WERI-Rb-1 (cell line): Measurements from ENCODE around the gene TNS1.

ENCODE experiments used
- DNase-seq: peaks from one replicate; pipeline ENCODE4 v3.0.0-alpha.2; 2020
- H3K27ac ChIP-seq: fragments of 250-450 bp; sonication (Bioruptor Pico); 2 replicates; pipeline ENCODE4 v1.5.1; 2020; ENCODE audit warnings: mild to moderate bottlenecking, moderate library complexity
- H3K27me3 ChIP-seq: fragments of 250-450 bp; sonication (Bioruptor Pico); 2 replicates; pipeline ENCODE4 v1.5.1; 2021; ENCODE audit warnings: mild to moderate bottlenecking, low read depth, moderate library complexity; ENCODE audit not compliant: insufficient read depth, severe bottlenecking
- H3K36me3 ChIP-seq: fragments of 250-450 bp; sonication (Bioruptor Pico); 2 replicates; pipeline ENCODE4 v1.5.1; 2020; ENCODE audit warnings: mild to moderate bottlenecking, moderate library complexity
- H3K4me3 ChIP-seq: 2 replicates; pipeline ENCODE4 v1.5.1; 2011; ENCODE audit warnings: low read depth, mild to moderate bottlenecking, control low read depth, low read length
- H3K9me3 ChIP-seq: fragments of 250-450 bp; sonication (Bioruptor Pico); 2 replicates; pipeline ENCODE4 v1.5.1; 2021; ENCODE audit warnings: mild to moderate bottlenecking, moderate library complexity; ENCODE audit not compliant: severe bottlenecking
- TF ChIP-seq, protein P1 (sequence below): IDR thresholded peaks from 2 replicates; pipeline ENCODE4 v1.5.1; 2011; ENCODE audit warnings: low read depth, mild to moderate bottlenecking, control low read depth, inconsistent platforms, low read length

TNS1 gene

DNA sequence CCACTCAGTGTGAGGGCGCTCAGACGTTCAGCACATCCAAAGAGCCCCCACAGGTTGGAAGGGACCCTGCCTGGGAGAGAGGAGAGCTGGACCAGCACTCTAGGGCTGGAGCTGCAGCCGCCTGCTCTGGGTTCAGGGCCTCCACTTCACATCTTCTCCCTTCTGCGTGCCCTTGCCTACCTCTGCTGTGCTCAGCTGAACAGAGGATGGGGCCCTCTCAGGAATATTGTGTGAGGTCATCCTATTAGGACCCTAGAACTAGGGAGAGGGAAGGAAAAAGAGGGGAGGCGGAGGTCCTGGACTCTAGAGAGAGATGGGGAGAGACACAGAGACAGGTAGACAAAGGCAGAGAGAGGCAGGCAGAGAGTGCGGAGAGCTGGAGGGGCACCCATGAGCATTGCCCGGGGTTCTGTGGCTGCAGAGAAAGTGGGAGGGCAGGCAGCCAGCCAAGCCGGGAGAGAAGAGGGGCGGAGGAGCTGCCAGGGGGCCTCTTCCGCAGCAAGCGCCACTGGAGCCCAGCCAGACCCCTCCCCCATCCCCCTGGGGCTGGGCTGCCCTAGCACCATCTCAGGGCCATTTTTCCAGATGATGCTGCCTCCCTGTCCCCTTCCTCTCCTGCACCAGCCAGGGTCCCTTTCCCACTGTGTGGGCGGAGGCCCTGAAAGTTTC is 8.3 kb upstream of the TNS1 start:
- Histone ChIP-seq H3K36me3 (no peaks in the 10 kb centered on the region), H3K27ac (no peak overlapping the region), H3K4me3 (no peak overlapping the region), H3K27me3 (peaks cover 10% of the 10 kb centered on the region), H3K9me3 (no peaks in the 10 kb centered on the region)
- no peak for DNase-seq
- TF ChIP-seq, protein P1, sequence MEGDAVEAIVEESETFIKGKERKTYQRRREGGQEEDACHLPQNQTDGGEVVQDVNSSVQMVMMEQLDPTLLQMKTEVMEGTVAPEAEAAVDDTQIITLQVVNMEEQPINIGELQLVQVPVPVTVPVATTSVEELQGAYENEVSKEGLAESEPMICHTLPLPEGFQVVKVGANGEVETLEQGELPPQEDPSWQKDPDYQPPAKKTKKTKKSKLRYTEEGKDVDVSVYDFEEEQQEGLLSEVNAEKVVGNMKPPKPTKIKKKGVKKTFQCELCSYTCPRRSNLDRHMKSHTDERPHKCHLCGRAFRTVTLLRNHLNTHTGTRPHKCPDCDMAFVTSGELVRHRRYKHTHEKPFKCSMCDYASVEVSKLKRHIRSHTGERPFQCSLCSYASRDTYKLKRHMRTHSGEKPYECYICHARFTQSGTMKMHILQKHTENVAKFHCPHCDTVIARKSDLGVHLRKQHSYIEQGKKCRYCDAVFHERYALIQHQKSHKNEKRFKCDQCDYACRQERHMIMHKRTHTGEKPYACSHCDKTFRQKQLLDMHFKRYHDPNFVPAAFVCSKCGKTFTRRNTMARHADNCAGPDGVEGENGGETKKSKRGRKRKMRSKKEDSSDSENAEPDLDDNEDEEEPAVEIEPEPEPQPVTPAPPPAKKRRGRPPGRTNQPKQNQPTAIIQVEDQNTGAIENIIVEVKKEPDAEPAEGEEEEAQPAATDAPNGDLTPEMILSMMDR: no peak

DNA sequence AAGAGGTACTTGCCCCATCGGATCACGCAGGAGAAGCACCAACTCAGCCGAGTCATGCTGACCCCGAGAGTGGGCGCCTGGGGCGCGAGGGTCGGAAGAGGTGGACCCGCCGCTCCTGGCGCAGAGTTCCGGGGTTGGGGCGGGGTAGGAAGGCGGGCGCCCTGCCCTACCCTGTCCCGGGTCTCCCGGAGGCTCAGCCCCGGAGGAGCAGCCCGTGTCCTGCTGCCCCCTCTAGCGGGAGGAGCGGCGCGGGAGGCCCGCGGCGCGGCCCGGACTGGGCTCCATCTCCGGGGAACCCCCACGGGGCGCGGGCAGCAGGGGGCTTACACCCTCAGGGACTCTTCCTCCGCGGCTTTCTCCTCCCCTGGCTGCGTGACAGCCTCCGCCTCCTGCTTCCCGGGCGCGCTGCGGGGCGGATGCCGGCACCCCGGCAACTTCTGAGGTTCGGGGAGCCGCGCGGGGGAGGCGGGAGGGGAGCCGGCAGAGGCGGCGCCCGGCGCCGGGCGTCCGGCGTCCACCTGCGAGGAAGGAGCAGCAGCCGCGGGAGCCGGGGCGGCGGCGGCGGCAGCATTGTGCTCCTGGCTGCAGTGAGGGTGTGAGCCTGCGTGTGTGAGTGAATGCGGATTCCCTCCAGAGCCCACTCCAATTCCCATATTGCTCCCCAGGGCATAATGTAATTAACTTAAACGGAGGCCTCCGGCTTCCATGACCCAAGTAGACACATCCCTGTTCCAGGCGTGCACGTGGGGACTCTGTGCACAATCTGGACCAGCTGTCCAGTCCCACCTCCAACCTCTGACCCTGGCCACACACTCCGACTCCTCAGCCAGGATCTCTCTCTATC is 7.6 kb upstream of the TNS1 start:
- DNase-seq: peak; percentile 57
- Histone ChIP-seq H3K9me3 (no peaks in the 10 kb centered on the region), H3K36me3 (no peaks in the 10 kb centered on the region), H3K27ac (no peak overlapping the region), H3K4me3 (peak overlapping the region; percentile 45), H3K27me3 (peaks cover 10% of the 10 kb centered on the region)
- TF ChIP-seq, protein P1: peak; percentile 58

DNA sequence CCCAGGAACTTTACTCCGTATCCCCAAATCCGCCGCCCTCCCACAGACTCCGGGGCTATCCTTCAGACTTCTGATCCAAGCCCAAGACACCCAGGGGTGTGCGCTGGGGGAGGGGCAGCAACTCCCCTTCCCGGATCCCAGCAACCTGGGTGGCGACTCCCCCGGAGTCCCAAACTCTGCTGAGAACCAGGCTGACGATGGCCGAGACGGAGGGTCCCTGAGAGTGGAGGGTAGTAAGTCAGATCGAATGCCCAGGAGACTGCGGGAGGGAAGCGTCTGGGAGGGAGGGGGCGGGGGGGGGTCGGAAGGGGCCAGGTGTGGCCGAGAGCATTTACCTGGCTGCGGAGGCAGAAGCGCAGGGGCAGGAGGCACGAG is 7.0 kb upstream of the TNS1 start:
- no peak for DNase-seq
- Histone ChIP-seq H3K27ac (no peak overlapping the region), H3K9me3 (no peaks in the 10 kb centered on the region), H3K27me3 (peaks cover 10% of the 10 kb centered on the region), H3K4me3 (peak overlapping the region; percentile 45), H3K36me3 (no peaks in the 10 kb centered on the region)
- TF ChIP-seq, protein P1: no peak

DNA sequence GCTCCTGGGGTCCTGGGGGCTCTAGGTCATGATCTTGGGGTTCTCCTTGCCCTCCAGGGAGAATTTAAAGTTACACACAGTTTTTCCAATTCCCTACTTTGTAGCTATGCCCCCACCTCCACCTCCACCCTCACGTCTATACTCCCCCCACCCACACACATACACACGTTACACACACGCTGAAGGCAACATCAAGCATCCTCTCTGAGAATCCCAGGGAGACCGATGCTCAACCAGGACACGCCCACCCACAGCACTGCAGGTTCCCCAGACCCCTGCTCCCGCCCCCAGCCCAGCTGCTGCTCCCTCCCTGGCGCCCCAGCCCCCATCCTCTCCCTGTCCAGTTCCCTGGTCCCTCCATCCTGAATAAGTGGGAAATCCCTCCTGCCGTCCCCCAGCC is 6.4 kb upstream of the TNS1 start:
- TF ChIP-seq, protein P1: no peak
- no peak overlapping the region; the same call in 1 of the 2 replicates for H3K4me3 ChIP-seq
- peaks cover 10% of the 10 kb centered on the region for H3K27me3 ChIP-seq
- no peak for DNase-seq
- no peaks in the 10 kb centered on the region for H3K9me3 ChIP-seq
- no peak overlapping the region for H3K27ac ChIP-seq
- no peaks in the 10 kb centered on the region for H3K36me3 ChIP-seq

DNA sequence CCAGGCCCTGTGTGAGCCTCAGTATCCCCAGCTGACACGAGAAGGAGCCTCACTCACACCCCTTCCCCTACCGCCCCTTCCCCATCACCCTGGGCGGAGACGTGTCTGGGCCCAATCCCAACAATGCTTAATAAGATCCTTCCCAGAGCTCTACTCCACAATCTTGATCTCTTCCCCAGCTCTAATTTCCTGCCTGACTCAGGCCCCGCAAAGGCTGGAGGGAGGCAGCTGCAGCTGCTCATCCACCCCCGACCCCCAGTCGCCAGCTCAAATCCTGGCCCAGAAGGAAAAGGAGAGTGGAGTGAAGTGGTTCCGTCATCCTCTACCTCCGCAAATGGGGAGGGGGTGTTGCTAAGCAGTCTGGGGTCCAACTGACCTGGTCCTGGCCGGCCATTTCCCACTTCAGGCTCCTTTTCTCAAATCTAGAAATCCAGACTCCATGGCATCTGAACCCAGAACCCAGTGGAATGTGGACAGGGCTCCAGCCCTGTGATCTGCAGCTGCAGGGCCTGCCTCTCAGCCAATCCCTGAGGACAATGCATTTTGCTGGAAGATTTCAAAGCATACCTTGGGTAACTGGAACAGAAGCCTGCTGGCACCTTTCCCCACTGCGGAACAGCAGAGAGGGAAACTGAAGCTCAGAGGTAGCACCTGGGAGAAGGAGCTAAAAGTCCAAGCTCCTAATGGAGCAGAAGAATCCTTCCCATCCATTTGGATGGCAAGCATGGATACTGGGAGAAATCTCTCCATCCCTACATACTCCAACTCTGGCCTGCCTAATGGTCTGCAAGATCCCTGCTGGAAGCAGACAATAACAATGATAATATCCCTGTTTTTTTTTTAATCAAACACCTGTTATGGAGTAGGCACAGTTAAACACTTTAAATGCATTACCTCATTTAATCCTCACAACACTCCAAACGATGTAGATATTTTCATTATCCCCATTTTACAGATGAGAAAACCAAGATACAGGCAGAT is 5.6 kb upstream of the TNS1 start:
- Histone ChIP-seq H3K36me3 (no peaks in the 10 kb centered on the region), H3K27ac (no peak overlapping the region), H3K9me3 (no peaks in the 10 kb centered on the region), H3K27me3 (peaks cover 10% of the 10 kb centered on the region), H3K4me3 (no peak overlapping the region)
- no peak for DNase-seq
- TF ChIP-seq, protein P1: no peak
